HG02885 (cell line): Measurements from ENCODE around the gene MEIS1.

Experiments
- ATAC-seq: cut with Tn5 transposase; IDR thresholded peaks from one replicate; pipeline ENCODE4 v1.9.1; 2021; ENCODE audit warnings: mild to moderate bottlenecking; ENCODE audit not compliant: unreplicated experiment, poor library complexity

Gene MEIS1

GRCh38 chr2:66576311-66576560 lies 141.3 kb downstream of the MEIS1 start:
- ATAC-seq: no peak

- no peak for ATAC-seq
These were observed 141.8 kb downstream of the MEIS1 start for GRCh38 chr2:66576561-66577320.

- no peak for ATAC-seq
These were observed 142.6 kb downstream of the MEIS1 start for GRCh38 chr2:66577321-66578053.

- ATAC-seq: no peak
These were observed 143.2 kb downstream of the MEIS1 start for GRCh38 chr2:66578054-66578686.

DNA sequence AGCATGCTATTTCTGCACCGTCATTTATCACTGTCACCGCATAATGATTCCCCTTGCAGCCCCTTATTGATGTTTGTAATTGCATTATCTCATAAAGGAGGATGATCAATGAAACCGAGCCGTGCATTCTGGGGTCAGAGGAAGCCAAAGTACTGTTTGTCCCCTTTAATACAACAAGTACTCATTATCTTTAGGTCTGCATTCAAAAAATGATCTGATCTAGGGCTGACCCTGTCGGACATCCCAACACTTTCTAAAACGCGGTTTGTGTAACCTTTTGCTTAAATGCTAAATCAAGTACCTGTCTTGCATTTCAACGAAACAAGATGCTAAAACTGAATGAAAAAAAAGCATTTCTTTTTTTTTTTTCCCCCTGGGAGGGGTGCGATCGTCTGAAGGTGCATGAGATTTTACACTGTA lies 143.8 kb downstream of the MEIS1 start:
- ATAC-seq: no peak

- no peak for ATAC-seq
These were observed 144.5 kb downstream of the MEIS1 start for GRCh38 chr2:66579186-66580126.

- no peak for ATAC-seq
These were observed 145.5 kb downstream of the MEIS1 start for GRCh38 chr2:66580166-66581049.

DNA sequence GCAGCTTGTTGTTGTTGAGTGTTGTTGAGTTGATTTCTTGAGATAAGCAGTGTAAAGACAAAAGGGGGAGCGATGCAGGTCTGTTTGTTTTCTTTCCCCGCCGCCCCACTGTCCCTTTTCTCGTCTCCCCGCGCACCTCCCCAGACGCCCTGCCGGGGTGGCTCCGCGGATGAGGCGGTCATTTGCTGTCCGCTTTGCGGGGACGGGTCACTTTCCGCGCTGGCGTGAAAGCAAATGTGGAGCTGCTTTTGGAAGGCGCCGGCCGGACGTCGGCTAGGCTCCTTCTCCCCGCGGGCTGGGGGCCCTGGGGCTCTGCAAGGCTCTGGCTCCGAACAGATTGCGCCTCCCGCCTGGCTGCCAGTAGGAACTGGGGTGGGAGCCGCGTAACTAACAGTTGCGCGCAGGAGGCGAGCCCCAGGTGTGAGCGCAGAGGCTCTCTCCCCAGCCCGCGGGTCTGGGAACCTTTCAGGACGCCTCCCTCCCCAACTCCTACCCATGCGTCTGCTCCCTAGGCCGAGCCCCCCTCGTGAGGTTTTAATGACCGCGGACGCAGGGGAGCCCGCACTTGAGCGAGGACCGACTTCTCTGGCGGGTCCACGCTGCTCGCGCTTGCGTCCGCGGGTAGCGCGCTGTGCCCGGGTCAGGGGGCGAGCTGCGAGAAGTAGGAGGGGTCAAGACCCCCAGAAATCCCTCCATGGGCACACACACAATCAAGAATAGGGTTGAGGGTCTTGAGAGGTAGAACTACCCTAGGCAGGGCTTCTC lies 146.6 kb downstream of the MEIS1 start:
- ATAC-seq: no peak

- no peak for ATAC-seq
These were observed 147.4 kb downstream of the MEIS1 start for GRCh38 chr2:66582104-66582986.

- ATAC-seq: no peak
These were observed 148.3 kb downstream of the MEIS1 start for GRCh38 chr2:66582987-66583880.

DNA sequence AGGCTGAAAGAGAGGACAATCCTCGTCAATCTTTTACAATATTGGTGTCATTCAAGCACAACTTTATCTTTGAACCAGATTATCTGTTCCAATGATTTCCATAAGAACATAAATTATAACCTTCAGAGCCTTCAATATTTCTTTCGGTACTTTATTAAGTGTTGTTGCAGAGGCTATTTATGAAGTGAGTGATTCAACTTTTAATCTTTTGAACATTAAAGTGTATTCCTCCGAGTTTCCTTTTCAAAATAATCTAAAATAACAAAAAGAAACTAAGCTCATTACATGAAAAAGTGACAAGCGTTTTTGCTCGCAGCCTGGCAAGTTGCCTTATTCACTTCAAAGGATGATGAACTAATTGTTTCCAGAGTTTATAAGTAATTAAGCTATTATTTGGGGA lies 149.0 kb downstream of the MEIS1 start:
- no peak for ATAC-seq

DNA sequence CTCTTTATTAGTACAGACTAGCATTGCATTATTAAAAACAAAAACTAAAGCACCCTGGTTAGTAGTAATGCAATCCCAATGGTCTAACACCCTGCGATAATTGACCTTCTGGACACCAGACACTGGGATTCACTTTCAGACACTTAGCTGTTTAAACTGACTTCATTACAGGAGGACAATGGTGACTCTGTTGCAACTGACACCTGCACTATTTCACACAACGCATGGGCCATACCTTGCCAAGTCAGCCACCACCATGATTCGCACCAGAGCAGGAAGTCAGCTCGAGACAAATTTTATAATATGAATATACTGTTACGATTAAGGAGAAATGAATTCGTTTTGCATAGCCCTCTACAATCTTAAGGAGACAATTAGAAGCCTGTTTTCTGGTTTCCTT lies 150.7 kb downstream of the MEIS1 start:
- no peak for ATAC-seq

GRCh38 chr2:66587216-66587615 lies 152.3 kb downstream of the MEIS1 start:
- ATAC-seq: no peak

DNA sequence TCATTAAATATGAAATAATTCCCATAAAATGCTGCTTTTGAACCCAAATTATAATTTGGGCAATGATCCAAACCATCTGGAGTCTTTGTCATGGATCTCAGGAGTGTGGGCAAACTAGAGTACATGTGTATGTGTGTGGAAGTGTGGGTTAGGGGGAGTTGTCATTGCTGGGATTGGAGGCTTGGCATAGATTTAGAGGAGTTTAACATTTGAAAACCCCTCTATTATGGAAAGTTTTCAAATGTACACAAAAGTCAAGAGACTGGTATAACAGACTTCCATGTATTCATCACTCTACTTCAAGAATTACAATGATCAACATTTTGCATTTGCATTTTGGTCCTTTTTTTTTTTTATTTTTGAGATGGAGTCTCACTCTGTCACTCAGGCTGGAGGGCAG lies 159.1 kb downstream of the MEIS1 start:
- ATAC-seq: no peak

- ATAC-seq: no peak
These were observed 160.6 kb downstream of the MEIS1 start for GRCh38 chr2:66595556-66595955.

GRCh38 chr2:66596256-66596655 lies 161.3 kb downstream of the MEIS1 start:
- ATAC-seq: no peak

DNA sequence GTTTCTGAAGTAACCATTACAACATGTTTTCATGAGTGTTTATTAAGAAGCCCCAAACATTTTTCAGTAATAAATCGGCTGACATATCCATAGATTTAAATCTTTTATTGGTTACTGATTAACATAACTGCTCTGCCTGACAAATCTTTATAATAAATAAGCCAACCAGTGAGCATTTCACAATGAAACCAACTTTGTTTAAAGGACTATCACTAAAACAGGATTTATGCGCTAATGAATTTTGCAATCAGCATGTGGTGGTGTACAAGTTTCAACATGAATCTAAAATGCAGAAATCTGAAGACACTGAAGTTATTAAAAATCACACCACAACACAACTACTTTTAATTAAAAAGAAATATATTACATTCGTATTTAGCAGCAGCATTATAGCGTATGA lies 166.7 kb downstream of the MEIS1 start:
- ATAC-seq: no peak
